ENCODE measurements around the gene MRPL2.

MRPL2 gene

GRCh38 chr6:43038727-43039126, 20.5 kb downstream of the MRPL2 start:
- Histone ChIP-seq H3K4me3 (no peak overlapping the region), H3K27me3 (no peaks in the 10 kb centered on the region), H4K20me1 (peaks cover 0 to 46% (median 13%) of the 10 kb centered on the region in 11 experiments; a peak in 11 of 22 replicates), H3K4me2 (no peak overlapping the region), H3K9ac (no peak overlapping the region; a peak in 1 of 22 replicates), H3K4me1 (peaks cover 0 to 7% (median 0%) of the 10 kb centered on the region in 10 experiments; a peak in 4 of 20 replicates), H3K9me3 (replicated peaks in 1 of 11) (no peaks in the 10 kb centered on the region), H3K27ac (no peak overlapping the region), H3K36me3 (peaks cover 65 to 94% (median 86%) of the 10 kb centered on the region in 11 experiments)
- no peak for TF ChIP-seq Cebpa-rat (IDR thresholded peaks at IDR 0.05)

- no peak for TF ChIP-seq Cebpa-rat (IDR thresholded peaks at IDR 0.05)
- no peak overlapping the region for H3K27ac ChIP-seq
- H3K27me3 ChIP-seq: no peaks in the 10 kb centered on the region
- no peak overlapping the region for H3K4me2 ChIP-seq
- H3K9ac ChIP-seq: no peak overlapping the region
- peaks cover 60 to 94% (median 86%) of the 10 kb centered on the region in 11 experiments for H3K36me3 ChIP-seq
- peaks cover 0 to 7% (median 0%) of the 10 kb centered on the region in 10 experiments; a peak in 4 of 20 replicates for H3K4me1 ChIP-seq
- no peak overlapping the region for H3K4me3 ChIP-seq
- peaks cover 0 to 52% (median 16%) of the 10 kb centered on the region in 11 experiments; a peak in 12 of 22 replicates for H4K20me1 ChIP-seq
- H3K9me3 ChIP-seq (replicated peaks in 1 of 11): no peaks in the 10 kb centered on the region
These were observed 21.5 kb downstream of the MRPL2 start for GRCh38 chr6:43037706-43038105.

GRCh38 chr6:43037197-43037596, 22.0 kb downstream of the MRPL2 start:
- Histone ChIP-seq H3K4me3 (no peak overlapping the region), H4K20me1 (peaks cover 0 to 58% (median 16%) of the 10 kb centered on the region in 11 experiments; a peak in 14 of 22 replicates), H3K27ac (no peak overlapping the region), H3K4me1 (peaks cover 0 to 4% (median 0%) of the 10 kb centered on the region in 10 experiments; a peak in 4 of 20 replicates), H3K9me3 (replicated peaks in 1 of 11) (no peaks in the 10 kb centered on the region), H3K4me2 (no peak overlapping the region), H3K36me3 (peaks cover 64 to 94% (median 87%) of the 10 kb centered on the region in 11 experiments), H3K9ac (no peak overlapping the region), H3K27me3 (no peaks in the 10 kb centered on the region)
- no peak for TF ChIP-seq Cebpa-rat (IDR thresholded peaks at IDR 0.05)

GRCh38 chr6:43036712-43037111, 22.5 kb downstream of the MRPL2 start:
- no peak overlapping the region for H3K9ac ChIP-seq
- H3K9me3 ChIP-seq (replicated peaks in 1 of 11): no peaks in the 10 kb centered on the region
- no peaks in the 10 kb centered on the region for H3K27me3 ChIP-seq
- peaks cover 69 to 97% (median 90%) of the 10 kb centered on the region in 11 experiments for H3K36me3 ChIP-seq
- no peak overlapping the region for H3K27ac ChIP-seq
- no peaks in the 10 kb centered on the region; a peak in 1 of 20 replicates for H3K4me1 ChIP-seq
- H4K20me1 ChIP-seq: peaks cover 0 to 62% (median 20%) of the 10 kb centered on the region in 11 experiments; a peak in 14 of 22 replicates
- no peak overlapping the region for H3K4me2 ChIP-seq
- no peak overlapping the region for H3K4me3 ChIP-seq
- TF ChIP-seq Cebpa-rat (IDR thresholded peaks at IDR 0.05): no peak

GRCh38 chr6:43035495-43036194, 23.6 kb downstream of the MRPL2 start:
- H3K27me3 ChIP-seq: no peaks in the 10 kb centered on the region
- no peak overlapping the region for H3K4me2 ChIP-seq
- H3K36me3 ChIP-seq: peaks cover 76 to 100% (median 94%) of the 10 kb centered on the region in 11 experiments
- H3K9ac ChIP-seq: no peak overlapping the region; a peak in 1 of 22 replicates
- H4K20me1 ChIP-seq: peaks cover 0 to 63% (median 20%) of the 10 kb centered on the region in 11 experiments; a peak in 14 of 22 replicates
- TF ChIP-seq Cebpa-rat (IDR thresholded peaks at IDR 0.05): no peak
- no peaks in the 10 kb centered on the region for H3K9me3 ChIP-seq (replicated peaks in 1 of 11)
- no peaks in the 10 kb centered on the region for H3K4me1 ChIP-seq
- no peak overlapping the region for H3K4me3 ChIP-seq
- H3K27ac ChIP-seq: no peak overlapping the region

- no peak for TF ChIP-seq Cebpa-rat (IDR thresholded peaks at IDR 0.05)
- Histone ChIP-seq H3K4me1 (no peaks in the 10 kb centered on the region), H3K9ac (no peak overlapping the region), H3K36me3 (peaks cover 77 to 100% (median 95%) of the 10 kb centered on the region in 11 experiments), H3K4me2 (no peak overlapping the region), H3K27ac (no peak overlapping the region), H3K27me3 (no peaks in the 10 kb centered on the region), H4K20me1 (peaks cover 0 to 72% (median 22%) of the 10 kb centered on the region in 11 experiments; a peak in 16 of 22 replicates), H3K9me3 (replicated peaks in 1 of 11) (no peaks in the 10 kb centered on the region), H3K4me3 (no peak overlapping the region)
These were observed 25.1 kb downstream of the MRPL2 start for GRCh38 chr6:43034190-43034525.

- Histone ChIP-seq H3K4me3 (no peak overlapping the region), H3K9me3 (replicated peaks in 1 of 11) (no peaks in the 10 kb centered on the region), H3K36me3 (peaks cover 77 to 100% (median 95%) of the 10 kb centered on the region in 11 experiments)
These were observed 25.6 kb downstream of the MRPL2 start for GRCh38 chr6:43033496-43034189.

GRCh38 chr6:43032326-43032725, 26.9 kb downstream of the MRPL2 start:
- Histone ChIP-seq H3K27ac (no peak overlapping the region), H3K36me3 (peaks cover 77 to 100% (median 95%) of the 10 kb centered on the region in 11 experiments), H3K9me3 (replicated peaks in 1 of 11) (no peaks in the 10 kb centered on the region), H3K4me2 (no peak overlapping the region), H3K27me3 (no peaks in the 10 kb centered on the region), H3K4me1 (no peaks in the 10 kb centered on the region), H3K4me3 (no peak overlapping the region), H3K9ac (no peak overlapping the region), H4K20me1 (peaks cover 0 to 71% (median 26%) of the 10 kb centered on the region in 11 experiments; a peak in 16 of 22 replicates)
- no peak for TF ChIP-seq Cebpa-rat (IDR thresholded peaks at IDR 0.05)

More at GRCh38 chr6:43033496-43034189, 25.6 kb downstream of the MRPL2 start:
- no peak overlapping the region for H3K27ac ChIP-seq
- no peaks in the 10 kb centered on the region for H3K27me3 ChIP-seq
- TF ChIP-seq Cebpa-rat (IDR thresholded peaks at IDR 0.05): no peak
- H4K20me1 ChIP-seq: peaks cover 0 to 74% (median 26%) of the 10 kb centered on the region in 11 experiments; a peak in 16 of 22 replicates
- H3K4me1 ChIP-seq: no peaks in the 10 kb centered on the region
- H3K9ac ChIP-seq: no peak overlapping the region
- no peak overlapping the region for H3K4me2 ChIP-seq

- peaks cover 88 to 100% (median 98%) of the 10 kb centered on the region in 11 experiments for H3K36me3 ChIP-seq
- no peaks in the 10 kb centered on the region for H3K27me3 ChIP-seq
- H4K20me1 ChIP-seq: peaks cover 0 to 82% (median 26%) of the 10 kb centered on the region in 11 experiments; a peak in 16 of 22 replicates
- H3K4me1 ChIP-seq: peaks cover 0 to 12% (median 5%) of the 10 kb centered on the region in 10 experiments; a peak in 7 of 20 replicates
- no peak overlapping the region for H3K4me2 ChIP-seq
- no peak overlapping the region for H3K9ac ChIP-seq
- H3K9me3 ChIP-seq (replicated peaks in 1 of 11): no peaks in the 10 kb centered on the region
- H3K4me3 ChIP-seq: no peak overlapping the region
- TF ChIP-seq Cebpa-rat (IDR thresholded peaks at IDR 0.05): no peak
- no peak overlapping the region for H3K27ac ChIP-seq
These were observed 30.1 kb downstream of the MRPL2 start for GRCh38 chr6:43029120-43029519.

Data from BLaER1 treated with 17β-estradiol and CSF1 and Interleukin-3, amounts not matched to agents 10 nM and 100 nM (cell line).